Transverse colon (tissue), 4 donors: ENCODE measurements around the gene PELI2. TPM values are rescaled to one million over a fixed set of nuclear protein-coding genes. Genes with fewer than 3 reads are reported as not detected.

Experiments
- DNase-seq: peaks from one replicate; pipeline ENCODE4 v3.0.0-alpha.2; 2019
- H3K27ac ChIP-seq, 4 donors: fragments of 200-600 bp; sonication (generic); 2 replicates each; pipeline ENCODE4 v1.5.1; 2016 to 2018; ENCODE audit warnings: inconsistent platforms in 4 of 4
- H3K27me3 ChIP-seq: fragments of 200-600 bp; sonication (generic); 2 replicates; pipeline ENCODE4 v1.5.1; 2017; ENCODE audit warnings: inconsistent platforms
- H3K36me3 ChIP-seq, 4 donors: fragments of 200-600 bp; sonication (generic); 2 replicates each; pipeline ENCODE4 v1.5.1; 2017 to 2019; ENCODE audit warnings: inconsistent platforms in 4 of 4
- H3K4me1 ChIP-seq, 4 donors: fragments of 200-600 bp; sonication (generic); 2 replicates each; pipeline ENCODE4 v1.5.1; 2017 to 2020; ENCODE audit warnings: inconsistent platforms in 4 of 4
- H3K4me3 ChIP-seq, 4 donors: fragments of 200-600 bp; sonication (generic); 1 replicate in 1 of 4; 2 replicates in 3 of 4; pipeline versions ENCODE4 v1.5.1 to v1.6.1; 2017 to 2019; ENCODE audit warnings: inconsistent platforms in 4 of 4
- H3K9me3 ChIP-seq, 2 donors: fragments of 200-600 bp; sonication (generic); 2 replicates each; pipeline ENCODE4 v1.5.1; 2017 to 2019; ENCODE audit warnings: inconsistent platforms in 2 of 2
- CTCF ChIP-seq, 5 experiments: fragments of 200-600 bp in 3 of 5; fragments of 450-650 bp in 2 of 5; sonication (generic) in 3 of 5; IDR thresholded peaks; 1 replicate in 2 of 5; 2 replicates in 3 of 5; pipeline ENCODE4 v1.5.1; 2016 to 2017; ENCODE audit warnings: antibody characterized with exemption in 5 of 5, inconsistent platforms in 3 of 5, mild to moderate bottlenecking in 2 of 5, moderate library complexity in 1 of 5
- EP300 ChIP-seq: sonication (generic); formaldehyde crosslinking; IDR thresholded peaks from one replicate; pipeline ENCODE4 v1.6.1; 2017; ENCODE audit warnings: antibody characterized with exemption, low read depth
- POLR2A ChIP-seq: fragments of 450-650 bp; IDR thresholded peaks from one replicate; pipeline ENCODE4 v1.6.1; 2016; ENCODE audit warnings: antibody characterized with exemption, mild to moderate bottlenecking, moderate library complexity
- POLR2AphosphoS5 ChIP-seq, 3 donors: sonication (generic); formaldehyde crosslinking; IDR thresholded peaks; one replicate each; pipeline ENCODE4 v1.6.1; 2016; ENCODE audit warnings: antibody characterized with exemption in 3 of 3
- WGBS, 2 donors: methylation state at CpG; one replicate each; pipeline ENCODE4 v1.1.5; 2018; ENCODE audit warnings: low coverage in 1 of 2; 5-methylcytosine and 5-hydroxymethylcytosine counted together
- in situ Hi-C, 4 donors: fragments of 200-750 bp; cut with MboI; loops; one replicate each; pipeline versions ENCODE4 v1.15.0 to v1.15.1; 2017; ENCODE audit warnings: low sequenced_read_pairs in 3 of 4, low pct_ligation_motif_present in 1 of 4, low pct_unique_long_range_greater_than_20kb in 1 of 4
- intact Hi-C: fragments of 100-400 bp; cut with DNase I; formaldehyde crosslinking; loops from one replicate; pipeline ENCODE4 v1.15.1; 2023; ENCODE audit warnings: low total_unique reads
- total RNA-seq, 4 donors: library from RNA; depleted of rRNA; stranded (reverse); fragments of >200 nt; gene quantifications; one replicate each; pipeline ENCODE4 v1.1.0, GENCODE V29; 2016

Gene PELI2
- total RNA-seq, 4 donors from 2014 or later: 4.8 to 29.9 (median 14.7) TPM

- no peaks in the 10 kb centered on the region for H3K27me3 ChIP-seq
- in situ Hi-C loops: no loop called here
- H3K4me3 ChIP-seq: no peak overlapping the region
- intact Hi-C loops: no loop called here
- TF ChIP-seq POLR2A (no peak), POLR2AphosphoS5 (IDR thresholded peaks at IDR 0.05) (no peak), CTCF (IDR thresholded peaks at IDR 0.05) (no peak), EP300 (no peak)
- H3K36me3 ChIP-seq: no peaks in the 10 kb centered on the region
- H3K4me1 ChIP-seq: peaks cover 0 to 56% (median 8%) of the 10 kb centered on the region in 4 donors
- H3K9me3 ChIP-seq: no peaks in the 10 kb centered on the region
- no peak for DNase-seq
- H3K27ac ChIP-seq: no peak overlapping the region
- 71 to 83% methylated on average over 7 of the region's 7 CpGs for WGBS, 2 donors
Measured at GRCh38 chr14:56221382-56222128, 103.3 kb downstream of the PELI2 start.

- 55 to 60% methylated on average over 1 of the region's 1 CpG for WGBS, 2 donors
- in situ Hi-C loops (no loop called here), intact Hi-C loops (no loop called here)
- no peak overlapping the region for H3K4me3 ChIP-seq
- no peak for DNase-seq
- TF ChIP-seq POLR2A (no peak), CTCF (IDR thresholded peaks at IDR 0.05) (no peak), POLR2AphosphoS5 (IDR thresholded peaks at IDR 0.05) (no peak), EP300 (no peak)
- H3K36me3 ChIP-seq: no peaks in the 10 kb centered on the region
- H3K27ac ChIP-seq: no peak overlapping the region
- no peaks in the 10 kb centered on the region for H3K9me3 ChIP-seq
- peaks cover 0 to 35% (median 5%) of the 10 kb centered on the region in 4 donors for H3K4me1 ChIP-seq
- no peaks in the 10 kb centered on the region for H3K27me3 ChIP-seq
Measured at GRCh38 chr14:56224229-56224628, 106.0 kb downstream of the PELI2 start.

GRCh38 chr14:56224691-56225681 is 106.8 kb downstream of the PELI2 start:
- Histone ChIP-seq H3K27me3 (no peaks in the 10 kb centered on the region), H3K4me3 (no peak overlapping the region), H3K9me3 (no peaks in the 10 kb centered on the region), H3K36me3 (no peaks in the 10 kb centered on the region), H3K4me1 (peaks cover 0 to 28% (median 4%) of the 10 kb centered on the region in 4 donors), H3K27ac (peak overlapping the region in 1 of 4 donors; percentile 37)
- peak; percentile 76 for DNase-seq
- in situ Hi-C loops (no loop called here), intact Hi-C loops (no loop called here)
- peak in 1 of 3 donors; percentile 36 for TF ChIP-seq POLR2AphosphoS5 (IDR thresholded peaks at IDR 0.05)
- no peak for TF ChIP-seq EP300
- WGBS, 2 donors: 51 to 55% methylated on average over 8 to 17 of the region's 17 CpGs

GRCh38 chr14:56235388-56235787 is 117.2 kb downstream of the PELI2 start:
- H3K36me3 ChIP-seq: no peaks in the 10 kb centered on the region
- 66 to 79% methylated on average over 2 to 4 of the region's 4 CpGs for WGBS, 2 donors
- no peak overlapping the region for H3K27ac ChIP-seq
- no peak overlapping the region for H3K4me3 ChIP-seq
- H3K9me3 ChIP-seq: no peaks in the 10 kb centered on the region
- no peaks in the 10 kb centered on the region for H3K27me3 ChIP-seq
- H3K4me1 ChIP-seq: no peaks in the 10 kb centered on the region
- in situ Hi-C loops (no loop called here), intact Hi-C loops (no loop called here)
- no peak for DNase-seq
- TF ChIP-seq CTCF (IDR thresholded peaks at IDR 0.05): no peak
- TF ChIP-seq EP300: no peak
- TF ChIP-seq POLR2A: no peak
- no peak for TF ChIP-seq POLR2AphosphoS5 (IDR thresholded peaks at IDR 0.05)
